HEK293 (cell line): Measurements from ENCODE around the gene ERMAP.

Experiments used
- CTCF ChIA-PET: fragments of 350-600 bp; formaldehyde crosslinking; extraction: SDS; loops from one replicate; lab custom pipeline; 2021; ENCODE audit warnings: antibody characterized with exemption; lab: Yijun Ruan, JAX
- POLR2A ChIA-PET: fragments of 300-600 bp; formaldehyde crosslinking; extraction: SDS; loops from one replicate; lab custom pipeline; 2020; ENCODE audit warnings: antibody characterized with exemption, inconsistent platforms; lab: Yijun Ruan, JAX
- H3K27ac ChIP-seq: fragments of 200-500 bp; sonication (Bioruptor generic); 2 replicates; pipeline ENCODE4 v1.5.1; 2014; ENCODE audit warnings: low read depth, low read length, control low read depth, inconsistent platforms; ENCODE audit errors: extremely low read depth
- H3K36me3 ChIP-seq, 2 experiments: fragments of 200-500 bp in 1 of 2; sonication (Bioruptor generic) in 1 of 2; 1 replicate in 1 of 2; 2 replicates in 1 of 2; pipeline ENCODE4 v1.5.1; 2014 to 2017; ENCODE audit warnings: inconsistent platforms in 2 of 2, low read length in 2 of 2; ENCODE audit not compliant: control insufficient read depth in 2 of 2, insufficient read depth in 1 of 2
- H3K4me1 ChIP-seq: fragments of 200-500 bp; sonication (Bioruptor generic); 2 replicates; pipeline ENCODE4 v1.5.1; 2014; ENCODE audit warnings: mild to moderate bottlenecking, low read length, inconsistent platforms; ENCODE audit not compliant: control insufficient read depth, insufficient read depth
- H3K4me3 ChIP-seq: 2 replicates; pipeline ENCODE4 v1.5.1; 2011; ENCODE audit warnings: low read depth, mild to moderate bottlenecking, control low read depth, low read length, moderate library complexity
- H3K9me3 ChIP-seq: fragments of 200-500 bp; sonication (Bioruptor generic); 2 replicates; pipeline ENCODE4 v1.5.1; 2014; ENCODE audit warnings: low read depth, low read length, inconsistent platforms; ENCODE audit not compliant: control insufficient read depth, insufficient read depth
- ELK4 ChIP-seq: IDR thresholded peaks from 2 replicates; pipeline ENCODE4 v1.6.1; 2011; ENCODE audit warnings: mild to moderate bottlenecking, low read depth, low read length, borderline replicate concordance
- FEZF1 ChIP-seq: fragments of 450-650 bp; formaldehyde crosslinking; IDR thresholded peaks from 2 replicates; pipeline ENCODE4 v1.5.1; 2016; ENCODE audit warnings: missing biosample characterization, missing genetic modification characterization
- GLIS1 ChIP-seq: fragments of 450-650 bp; formaldehyde crosslinking; IDR thresholded peaks from 2 replicates; pipeline ENCODE4 v1.5.1; 2016; ENCODE audit warnings: missing biosample characterization, missing genetic modification characterization
- IKZF3 ChIP-seq: fragments of 450-650 bp; IDR thresholded peaks from 2 replicates; pipeline ENCODE4 v1.5.0; 2018; ENCODE audit warnings: missing biosample characterization, mild to moderate bottlenecking, missing genetic modification characterization, moderate library complexity
- MYNN ChIP-seq: fragments of 450-650 bp; formaldehyde crosslinking; IDR thresholded peaks from 2 replicates; pipeline ENCODE4 v1.5.1; 2016; ENCODE audit warnings: missing biosample characterization, missing genetic modification characterization, borderline replicate concordance
- PRDM2 ChIP-seq: fragments of 450-650 bp; formaldehyde crosslinking; IDR thresholded peaks from 2 replicates; pipeline ENCODE4 v1.5.1; 2016; ENCODE audit warnings: missing biosample characterization, missing genetic modification characterization, borderline replicate concordance
- REPIN1 ChIP-seq: fragments of 450-650 bp; formaldehyde crosslinking; IDR thresholded peaks from 2 replicates; pipeline ENCODE4 v1.5.1; 2017; ENCODE audit warnings: missing biosample characterization, missing genetic modification characterization, low read depth
- SP3 ChIP-seq: fragments of 450-650 bp; formaldehyde crosslinking; IDR thresholded peaks from 2 replicates; pipeline ENCODE4 v1.5.1; 2016; ENCODE audit warnings: missing biosample characterization, missing genetic modification characterization
- TSHZ1 ChIP-seq: fragments of 450-650 bp; formaldehyde crosslinking; IDR thresholded peaks from 2 replicates; pipeline ENCODE4 v1.5.1; 2016; ENCODE audit warnings: missing biosample characterization, missing genetic modification characterization, borderline replicate concordance
- ZBTB48 ChIP-seq: fragments of 450-650 bp; formaldehyde crosslinking; IDR thresholded peaks from 2 replicates; pipeline ENCODE4 v1.5.1; 2016; ENCODE audit warnings: missing biosample characterization, missing genetic modification characterization
- ZFP3 ChIP-seq: fragments of 450-650 bp; formaldehyde crosslinking; IDR thresholded peaks from 2 replicates; pipeline ENCODE4 v1.5.1; 2016; ENCODE audit warnings: low read depth, missing biosample characterization, missing genetic modification characterization
- ZNF174 ChIP-seq: fragments of 450-650 bp; formaldehyde crosslinking; IDR thresholded peaks from 2 replicates; pipeline ENCODE4 v1.5.0; 2017; ENCODE audit warnings: missing biosample characterization, mild to moderate bottlenecking, missing genetic modification characterization
- ZNF175 ChIP-seq: fragments of 450-650 bp; formaldehyde crosslinking; IDR thresholded peaks from 2 replicates; pipeline ENCODE4 v1.5.1; 2016; ENCODE audit warnings: missing biosample characterization, missing genetic modification characterization
- ZNF23 ChIP-seq: fragments of 450-650 bp; formaldehyde crosslinking; IDR thresholded peaks from 2 replicates; pipeline ENCODE4 v1.5.1; 2016; ENCODE audit warnings: missing biosample characterization, missing genetic modification characterization, borderline replicate concordance
- ZNF274 ChIP-seq, 2 experiments: fragments of 200-500 bp in 1 of 2; fragments of 450-650 bp in 1 of 2; sonication (Bioruptor generic) in 1 of 2; formaldehyde crosslinking in 1 of 2; IDR thresholded peaks; 2 replicates each; pipeline versions ENCODE4 v1.5.1 to v1.6.1; 2014 to 2016; ENCODE audit warnings: borderline replicate concordance in 1 of 2, inconsistent platforms in 1 of 2, low read length in 1 of 2, missing biosample characterization in 1 of 2, missing genetic modification characterization in 1 of 2
- ZNF311 ChIP-seq: fragments of 450-650 bp; formaldehyde crosslinking; IDR thresholded peaks from 2 replicates; pipeline ENCODE4 v1.5.1; 2017; ENCODE audit warnings: missing biosample characterization, missing genetic modification characterization, borderline replicate concordance
- ZNF48 ChIP-seq: fragments of 450-650 bp; formaldehyde crosslinking; IDR thresholded peaks from 2 replicates; pipeline ENCODE4 v1.5.1; 2016; ENCODE audit warnings: missing biosample characterization, missing genetic modification characterization
- ZNF513 ChIP-seq: fragments of 450-650 bp; IDR thresholded peaks from 2 replicates; pipeline ENCODE4 v1.5.1; 2018; ENCODE audit warnings: missing biosample characterization, missing genetic modification characterization
- ZNF544 ChIP-seq: fragments of 450-650 bp; formaldehyde crosslinking; IDR thresholded peaks from 2 replicates; pipeline ENCODE4 v1.5.0; 2017; ENCODE audit warnings: missing biosample characterization, missing genetic modification characterization
- ZNF621 ChIP-seq: fragments of 450-650 bp; formaldehyde crosslinking; IDR thresholded peaks from 2 replicates; pipeline ENCODE4 v1.5.1; 2017; ENCODE audit warnings: missing biosample characterization, missing genetic modification characterization
- ZNF670 ChIP-seq: fragments of 450-650 bp; formaldehyde crosslinking; IDR thresholded peaks from 2 replicates; pipeline ENCODE4 v1.5.1; 2016; ENCODE audit warnings: missing biosample characterization, missing genetic modification characterization, low read depth
- ZNF791 ChIP-seq: fragments of 450-650 bp; formaldehyde crosslinking; IDR thresholded peaks from 2 replicates; pipeline ENCODE4 v1.5.1; 2016; ENCODE audit warnings: missing biosample characterization, missing genetic modification characterization
- ZSCAN16 ChIP-seq: fragments of 450-650 bp; formaldehyde crosslinking; IDR thresholded peaks from 2 replicates; pipeline ENCODE4 v1.5.1; 2016; ENCODE audit warnings: missing biosample characterization, missing genetic modification characterization
- ZSCAN23 ChIP-seq: fragments of 450-650 bp; formaldehyde crosslinking; IDR thresholded peaks from 2 replicates; pipeline ENCODE4 v1.5.1; 2016; ENCODE audit warnings: missing biosample characterization, missing genetic modification characterization

The ERMAP gene

GRCh38 chr1:42806171-42806570 lies 10.8 kb upstream of the ERMAP start:
- CTCF ChIA-PET, result interaction anchor here (1.1 to 2.0 kb wide), 2 partner anchors 13 to 39 kb away, joined by 3 to 6 read pairs; partner anchors contain the start of genes C1orf50 and P3H1
- POLR2A ChIA-PET, result no interaction called here
- no peaks in the 10 kb centered on the region for H3K4me1 ChIP-seq
- peaks cover 0 to 36% of the 10 kb centered on the region in 2 experiments; a peak in 2 of 3 replicates for H3K36me3 ChIP-seq
- TF ChIP-seq ZNF621 (tag by site-specific recombination) (no peak), FEZF1 (tag by site-specific recombination) (no peak), ZNF274 (IDR thresholded peaks at IDR 0.05; ENCODE audit: low read length) (no peak), ZNF274 (tag by site-specific recombination; IDR thresholded peaks at IDR 0.05; ENCODE audit: borderline replicate concordance) (no peak), ZNF175 (tag by site-specific recombination) (no peak), ZSCAN23 (tag by site-specific recombination) (no peak), ZBTB48 (tag by site-specific recombination) (no peak), SP3 (tag by site-specific recombination) (no peak), GLIS1 (no peak), ZNF513 (tag by site-specific recombination) (no peak), ZNF544 (tag by site-specific recombination) (no peak), MYNN (tag by site-specific recombination) (no peak), ZSCAN16 (tag by site-specific recombination) (no peak)
- H3K27ac ChIP-seq, result no peak overlapping the region
- no peaks in the 10 kb centered on the region for H3K9me3 ChIP-seq
- no peak overlapping the region for H3K4me3 ChIP-seq

GRCh38 chr1:42806593-42806992 lies 10.3 kb upstream of the ERMAP start:
- Histone ChIP-seq H3K36me3 (peaks cover 0 to 39% of the 10 kb centered on the region in 2 experiments; a peak in 2 of 3 replicates), H3K4me1 (no peaks in the 10 kb centered on the region), H3K9me3 (no peaks in the 10 kb centered on the region), H3K4me3 (no peak overlapping the region), H3K27ac (no peak overlapping the region)
- TF ChIP-seq ZFP3 (tag by site-specific recombination) (no peak), ELK4 (no peak), ZNF670 (tag by site-specific recombination) (no peak), TSHZ1 (tag by site-specific recombination) (no peak), ZNF311 (tag by site-specific recombination) (no peak), ZNF174 (tag by site-specific recombination) (no peak), REPIN1 (no peak), PRDM2 (tag by site-specific recombination) (no peak), IKZF3 (no peak), ZNF48 (tag by site-specific recombination) (no peak), ZNF23 (no peak), ZNF791 (tag by site-specific recombination) (no peak)
- POLR2A ChIA-PET, result no interaction called here
- CTCF ChIA-PET, result interaction anchor here (1.1 to 2.0 kb wide), 2 partner anchors 13 to 39 kb away, joined by 3 to 6 read pairs; partner anchors contain the start of genes C1orf50 and P3H1
